ENCODE data around the gene KCNJ6.

DNA sequence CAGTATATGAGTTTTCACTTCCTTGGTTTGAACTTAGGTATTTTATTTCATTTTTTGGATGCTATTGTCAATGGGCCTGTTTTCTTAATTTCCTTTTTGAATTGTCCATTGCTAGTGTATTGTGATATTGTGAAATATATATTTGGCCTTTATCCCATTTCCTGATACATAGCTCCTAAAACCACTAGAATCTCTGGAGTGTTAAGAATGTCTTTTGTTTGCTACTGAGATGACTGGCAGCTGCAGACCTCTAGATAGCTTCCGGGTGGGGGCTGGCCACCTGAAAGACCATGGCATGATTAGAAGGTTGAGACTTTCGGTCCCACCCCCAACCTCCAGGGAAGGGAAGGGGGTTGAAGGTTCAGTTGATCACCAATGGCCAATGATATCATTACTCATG is 245.4 kb downstream of the KCNJ6 start:
- TF ChIP-seq POLR2AphosphoS5 (IDR thresholded peaks at IDR 0.05; ENCODE audit: low read depth, low read length): no peak
- TF ChIP-seq POU2F2 (IDR thresholded peaks at IDR 0.05; ENCODE audit: low read depth, low read length): no peak
- no peak for TF ChIP-seq POLR2A (IDR thresholded peaks at IDR 0.05; ENCODE audit: low read depth, low read length)

Data from GM12891 (cell line).